HCT116 (cell line): Measurements from ENCODE around the gene TEX261. TPM values are rescaled to one million over a fixed set of nuclear protein-coding genes. Genes with fewer than 3 reads are reported as not detected.

Experiments
- ATAC-seq: fragments of 200-7000 bp; cut with Tn5 transposase; 2 replicates; pipeline ENCODE4 v1.9.1; 2020; ENCODE audit warnings: mild to moderate bottlenecking, moderate library complexity
- BruUV-seq: library from RNA; stranded (reverse); fragments of 400-500 nt; replicated peaks from 2 replicates; lab custom pipeline; 2021; lab: Mats Ljungman, UMichigan
- CTCF ChIA-PET: fragments of 300-600 bp; sonication (Branson Sonifier 250); formaldehyde crosslinking; loops from one replicate; lab custom pipeline; 2021; ENCODE audit warnings: antibody characterized with exemption; lab: Charles Lee
- POLR2A ChIA-PET: fragments of 300-600, 350-600 bp; sonication (Branson Sonifier 250); formaldehyde crosslinking; loops from one replicate; lab custom pipeline; 2021; ENCODE audit warnings: antibody characterized with exemption; lab: Charles Lee
- RAD21 ChIA-PET, 2 experiments: fragments of 300-600 bp; sonication (Branson Sonifier 250); formaldehyde crosslinking; loops; one replicate each; lab custom pipeline; 2023; ENCODE audit warnings: low total read pairs in 2 of 2; ENCODE audit not compliant: uncharacterized antibody in 2 of 2, unreplicated experiment in 2 of 2, low non-redundant PET in 1 of 2; lab: Charles Lee
- DNase-seq: peaks from one replicate; pipeline ENCODE4 v3.0.0-alpha.2; 2010; ENCODE audit warnings: low read depth, low spot score
- H2AFZ ChIP-seq: fragments of 200-600 bp; shearing (Covaris generic), sonication (generic); 2 replicates; pipeline ENCODE4 v1.6.1; 2017; ENCODE audit warnings: low read depth, mixed run types, mixed read lengths, antibody characterized with exemption, low read length; ENCODE audit not compliant: poor library complexity, severe bottlenecking
- H3K27ac ChIP-seq: 2 replicates; pipeline ENCODE4 v1.5.1; 2012; ENCODE audit warnings: low read depth, low read length
- H3K27me3 ChIP-seq: fragments of 200-600 bp; sonication (generic); 2 replicates; pipeline ENCODE4 v1.6.1; 2016; ENCODE audit warnings: mixed run types, low read length, mixed read lengths; ENCODE audit not compliant: insufficient read depth
- H3K36me3 ChIP-seq, 2 experiments: fragments of 200-500 bp in 1 of 2; fragments of 200-600 bp in 1 of 2; sonication (Bioruptor generic) in 1 of 2; sonication (generic) in 1 of 2; 2 replicates each; pipeline versions ENCODE4 v1.5.1 to v1.6.1; 2014 to 2016; ENCODE audit warnings: low read length in 2 of 2, inconsistent platforms in 1 of 2, mixed read lengths in 1 of 2, mixed run types in 1 of 2; ENCODE audit not compliant: insufficient read depth in 2 of 2, control insufficient read depth in 1 of 2
- H3K4me1 ChIP-seq, 2 experiments: fragments of 200-600 bp in 1 of 2; sonication (generic) in 1 of 2; 2 replicates each; pipeline versions ENCODE4 v1.5.1 to v1.6.1; 2012 to 2017; ENCODE audit warnings: low read length in 2 of 2, inconsistent platforms in 1 of 2, mild to moderate bottlenecking in 1 of 2, mixed read lengths in 1 of 2, mixed run types in 1 of 2, moderate library complexity in 1 of 2; ENCODE audit not compliant: insufficient read depth in 2 of 2, control insufficient read depth in 1 of 2
- H3K4me2 ChIP-seq: fragments of 200-600 bp; sonication (generic); 2 replicates; pipeline ENCODE4 v1.6.1; 2017; ENCODE audit warnings: mixed run types, low read length, mixed read lengths
- H3K4me3 ChIP-seq, 2 experiments: fragments of 200-600 bp in 1 of 2; sonication (generic) in 1 of 2; replicated peaks in 1 of 2; 2 replicates each; pipeline ENCODE4 v1.5.1; 2011 to 2016; ENCODE audit warnings: low read length in 2 of 2, control low read depth in 1 of 2, low read depth in 1 of 2, mild to moderate bottlenecking in 1 of 2, mixed read lengths in 1 of 2, mixed run types in 1 of 2
- H3K79me2 ChIP-seq: fragments of 200-600 bp; sonication (generic); 2 replicates; pipeline ENCODE4 v1.6.1; 2017; ENCODE audit warnings: mild to moderate bottlenecking, mixed run types, low read length, moderate library complexity, mixed read lengths; ENCODE audit not compliant: insufficient read depth
- H3K9ac ChIP-seq: fragments of 200-600 bp; sonication (generic); 2 replicates; pipeline ENCODE4 v1.6.1; 2016; ENCODE audit warnings: low read length, mixed read lengths
- H3K9me2 ChIP-seq: fragments of 200-600 bp; sonication (generic), shearing (Covaris generic); 2 replicates; pipeline ENCODE4 v1.6.1; 2017; ENCODE audit warnings: mixed run types, mild to moderate bottlenecking, moderate library complexity; ENCODE audit not compliant: insufficient read depth
- H3K9me3 ChIP-seq, 2 experiments: fragments of 200-500 bp in 1 of 2; fragments of 200-600 bp in 1 of 2; sonication (Bioruptor generic) in 1 of 2; sonication (generic) in 1 of 2; 2 replicates each; pipeline ENCODE4 v1.6.1; 2014 to 2017; ENCODE audit warnings: low read length in 2 of 2, mixed read lengths in 2 of 2, inconsistent platforms in 1 of 2, low read depth in 1 of 2, mild to moderate bottlenecking in 1 of 2, mixed run types in 1 of 2, moderate library complexity in 1 of 2; ENCODE audit not compliant: control insufficient read depth in 1 of 2, insufficient read depth in 1 of 2
- H4K20me1 ChIP-seq: fragments of 200-600 bp; sonication (generic), shearing (Covaris generic); 2 replicates; pipeline ENCODE4 v1.6.1; 2017; ENCODE audit warnings: mixed run types, mild to moderate bottlenecking, moderate library complexity; ENCODE audit not compliant: insufficient read depth
- CEBPB ChIP-seq: IDR thresholded peaks from 2 replicates; pipeline ENCODE4 v1.6.1; 2012; ENCODE audit warnings: low read depth
- POLR2AphosphoS5 ChIP-seq: IDR thresholded peaks from 2 replicates; pipeline ENCODE4 v1.6.1; 2011; ENCODE audit warnings: mild to moderate bottlenecking, low read depth, low read length, moderate library complexity
- RAD21 ChIP-seq: IDR thresholded peaks from 2 replicates; pipeline ENCODE4 v1.6.1; 2012; ENCODE audit warnings: low read depth, mild to moderate bottlenecking
- TCF7L2 ChIP-seq: IDR thresholded peaks from 2 replicates; pipeline ENCODE4 v1.7.0; 2011; ENCODE audit warnings: borderline replicate concordance, inconsistent platforms; ENCODE audit not compliant: insufficient read depth, insufficient read length; ENCODE audit errors: extremely low read depth
- intact Hi-C: fragments of 100-400 bp; cut with micrococcal nuclease; formaldehyde crosslinking; loops from 2 replicates; pipeline ENCODE4 v1.10.0; 2022
- total RNA-seq: library from RNA; stranded (reverse); gene quantifications from one replicate; pipeline ENCODE4 v1.2.1, GENCODE V29; 2021; ENCODE audit not compliant: unreplicated experiment
- TF ChIP-seq, protein P1 (sequence below): IDR thresholded peaks from 2 replicates; pipeline ENCODE4 v1.6.1; 2012

Gene TEX261
- total RNA-seq, 1 experiment from 2014 or later = 37.9 TPM

DNA sequence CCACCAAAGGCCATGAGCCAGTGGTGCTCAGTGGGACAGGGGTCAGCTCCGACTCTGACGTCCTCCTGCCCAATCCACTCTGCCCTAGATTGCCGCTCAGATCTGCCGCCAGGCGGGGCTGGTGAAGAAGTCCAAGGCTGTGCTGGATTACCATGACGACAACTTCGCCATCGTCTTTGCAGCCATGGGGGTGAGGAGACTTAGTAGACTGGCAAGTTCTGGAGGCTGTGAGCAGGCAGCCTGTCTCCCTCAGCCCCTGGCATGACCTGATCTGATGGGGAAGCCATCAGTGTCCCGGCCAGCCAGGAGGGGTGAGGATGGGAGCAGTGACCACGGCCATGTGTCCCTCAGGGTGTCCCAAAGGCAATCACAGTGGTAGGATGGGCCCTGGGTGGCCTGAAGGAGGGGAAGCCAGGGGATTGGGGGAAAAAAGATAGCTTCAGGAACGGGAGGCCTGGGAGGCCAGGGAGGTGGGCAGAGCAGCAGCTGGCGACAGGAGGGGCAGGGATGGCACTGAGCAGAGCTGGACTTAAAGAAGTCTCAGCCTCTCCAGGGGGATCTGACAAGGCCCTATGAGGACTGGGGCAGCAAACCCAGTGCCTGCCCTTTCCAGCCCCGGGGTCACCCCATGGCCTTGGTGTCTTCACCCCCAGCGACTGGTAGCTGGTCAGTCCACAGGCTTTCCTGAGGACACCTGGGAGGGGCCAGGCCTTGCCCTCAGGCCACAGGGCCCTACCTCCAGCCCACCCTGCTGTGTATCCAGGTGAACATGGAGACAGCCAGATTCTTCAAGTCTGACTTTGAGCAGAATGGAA, 33.6 kb downstream of the TEX261 start:
- no peak for DNase-seq
- Histone ChIP-seq H3K4me1 (peaks cover 4 to 12% of the 10 kb centered on the region in 2 experiments; a peak in 3 of 4 replicates), H3K27ac (no peak overlapping the region), H3K27me3 (peaks cover 2% of the 10 kb centered on the region; the same call in 1 of the 2 replicates), H3K4me2 (no peak overlapping the region), H4K20me1 (no peaks in the 10 kb centered on the region), H3K9me2 (no peaks in the 10 kb centered on the region), H2AFZ (no peak overlapping the region), H3K9ac (no peak overlapping the region), H3K4me3 (no peak overlapping the region), H3K79me2 (no peaks in the 10 kb centered on the region), H3K36me3 (no peaks in the 10 kb centered on the region), H3K9me3 (no peaks in the 10 kb centered on the region)
- ChIA-PET CTCF (interaction anchor here (0.9 to 1.5 kb wide), 3 partner anchors 13 to 90 kb away, joined by 3 to 4 read pairs (median 3); no protein-coding TSS in a partner anchor), POLR2A (no interaction called here), RAD21 (no interaction called here)
- TF ChIP-seq TCF7L2 = no peak
- no peak for TF ChIP-seq POLR2AphosphoS5
- TF ChIP-seq RAD21 = no peak
- TF ChIP-seq, protein P1, sequence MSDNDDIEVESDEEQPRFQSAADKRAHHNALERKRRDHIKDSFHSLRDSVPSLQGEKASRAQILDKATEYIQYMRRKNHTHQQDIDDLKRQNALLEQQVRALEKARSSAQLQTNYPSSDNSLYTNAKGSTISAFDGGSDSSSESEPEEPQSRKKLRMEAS = no peak
- no peak for TF ChIP-seq CEBPB
- intact Hi-C loops = no loop called here
- no peak for ATAC-seq
- no TSS peak for BruUV-seq
